Ureter (tissue), 1 donor: ENCODE results near the gene MSH3. TPM values are rescaled to one million over a fixed set of nuclear protein-coding genes. Genes with fewer than 3 reads are reported as not detected.
"Not testable (repeated sequence)": the region's sequence is repeated elsewhere in the genome, so short reads cannot be mapped to it uniquely, and the experiment has no call there.

ENCODE experiments used
- DNase-seq: peaks from one replicate; pipeline ENCODE4 v3.0.0-alpha.2; 2020; ENCODE audit warnings: low spot score
- total RNA-seq: library from RNA; stranded (reverse); gene quantifications from one replicate; pipeline ENCODE4 v1.2.4, GENCODE V29; 2023
- donor health status: DM: yes; HTN: yes; CAD: no.

Gene MSH3
- total RNA-seq, 1 donor from 2014 or later = 26.0 TPM

DNA sequence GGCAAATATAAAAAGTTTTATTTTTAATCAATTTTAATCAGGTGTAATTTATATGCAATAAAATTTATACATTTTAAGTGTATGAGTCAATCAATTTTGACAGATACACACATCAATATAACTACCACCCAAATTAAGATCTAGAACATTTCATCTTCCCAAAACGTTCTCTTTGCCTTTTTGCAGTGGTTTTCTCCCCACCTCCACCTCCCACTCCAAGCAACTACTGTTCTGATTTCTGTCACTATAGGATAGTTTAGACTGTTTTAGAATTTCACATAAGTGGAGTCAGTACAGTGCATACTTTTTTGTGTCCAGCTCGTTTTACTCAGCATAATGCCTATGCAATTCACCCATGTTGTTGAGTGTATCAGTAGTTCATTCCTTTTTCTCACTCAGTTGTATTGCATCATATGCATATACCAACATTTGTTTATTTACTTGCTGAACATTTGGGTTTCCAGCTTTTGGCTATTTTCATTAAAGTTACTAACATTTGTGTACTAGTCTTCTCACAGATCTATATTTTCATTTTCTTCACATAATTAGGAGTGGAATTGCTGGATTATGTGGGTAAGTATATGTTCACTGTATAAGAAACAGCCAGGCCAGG, 52.5 kb downstream of the MSH3 start:
- no peak for DNase-seq

GRCh38 chr5:80707645-80708044, 53.2 kb downstream of the MSH3 start:
- no peak for DNase-seq

DNA sequence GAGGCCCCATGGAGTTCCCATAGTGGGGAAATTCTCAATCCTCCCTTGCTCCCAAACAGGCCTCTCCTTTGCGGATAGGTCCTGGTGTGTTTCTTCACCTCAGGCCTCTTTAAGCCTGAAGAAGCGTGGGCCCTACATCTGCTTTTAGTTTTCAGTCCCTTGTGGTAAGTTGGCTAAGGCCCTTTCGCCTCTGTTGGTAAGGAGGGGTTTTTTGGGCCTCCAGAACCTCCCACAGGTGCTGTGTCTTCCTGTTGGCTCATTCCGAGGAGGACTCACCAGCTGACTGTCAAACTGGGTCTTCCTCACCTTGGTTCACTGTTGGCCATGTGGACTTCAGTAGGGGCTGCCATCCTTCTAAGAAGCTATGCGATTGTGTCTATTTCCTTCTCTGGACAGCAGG, 56.8 kb downstream of the MSH3 start:
- DNase-seq = no peak

- DNase-seq = no peak
These were observed 57.5 kb downstream of the MSH3 start for GRCh38 chr5:80711938-80712337.

DNA sequence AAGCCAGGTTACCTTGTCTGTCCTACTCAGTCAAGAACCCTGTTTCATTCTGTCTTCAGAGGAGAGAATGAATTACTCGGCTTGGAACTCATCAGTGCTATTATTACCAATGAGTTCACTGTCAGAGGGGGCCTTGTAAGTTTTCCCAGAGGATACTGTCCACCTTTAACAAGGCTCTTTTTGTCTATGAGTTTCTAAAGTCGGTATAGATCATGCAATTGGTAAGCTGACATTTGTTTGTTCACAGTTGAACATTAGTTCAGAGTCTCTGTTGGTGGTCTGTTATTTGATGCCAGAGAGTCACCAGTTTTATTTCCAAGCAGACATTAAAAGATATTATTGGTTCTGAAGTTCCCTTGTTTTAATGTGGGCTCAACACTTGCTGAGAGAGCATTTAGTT, 58.5 kb downstream of the MSH3 start:
- no peak for DNase-seq

DNA sequence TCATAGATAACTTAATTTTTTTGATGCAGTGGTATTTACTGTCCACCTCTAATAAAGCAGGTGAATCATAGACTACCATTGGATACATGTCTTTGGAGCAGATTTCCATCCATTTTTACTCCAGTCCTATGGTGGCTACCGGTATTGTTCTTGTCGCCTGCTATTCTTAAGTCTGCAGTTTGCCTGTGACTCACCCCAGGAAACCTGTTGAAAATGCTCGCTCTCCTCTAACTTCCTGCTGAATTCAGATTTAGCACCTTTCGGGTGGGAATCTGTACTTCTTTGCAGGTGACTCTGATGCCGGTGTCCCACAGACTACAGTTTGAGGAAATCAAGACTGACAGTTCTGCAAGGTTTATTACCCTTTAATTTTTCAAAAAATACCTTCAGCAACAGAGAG, 59.2 kb downstream of the MSH3 start:
- DNase-seq = no peak

DNA sequence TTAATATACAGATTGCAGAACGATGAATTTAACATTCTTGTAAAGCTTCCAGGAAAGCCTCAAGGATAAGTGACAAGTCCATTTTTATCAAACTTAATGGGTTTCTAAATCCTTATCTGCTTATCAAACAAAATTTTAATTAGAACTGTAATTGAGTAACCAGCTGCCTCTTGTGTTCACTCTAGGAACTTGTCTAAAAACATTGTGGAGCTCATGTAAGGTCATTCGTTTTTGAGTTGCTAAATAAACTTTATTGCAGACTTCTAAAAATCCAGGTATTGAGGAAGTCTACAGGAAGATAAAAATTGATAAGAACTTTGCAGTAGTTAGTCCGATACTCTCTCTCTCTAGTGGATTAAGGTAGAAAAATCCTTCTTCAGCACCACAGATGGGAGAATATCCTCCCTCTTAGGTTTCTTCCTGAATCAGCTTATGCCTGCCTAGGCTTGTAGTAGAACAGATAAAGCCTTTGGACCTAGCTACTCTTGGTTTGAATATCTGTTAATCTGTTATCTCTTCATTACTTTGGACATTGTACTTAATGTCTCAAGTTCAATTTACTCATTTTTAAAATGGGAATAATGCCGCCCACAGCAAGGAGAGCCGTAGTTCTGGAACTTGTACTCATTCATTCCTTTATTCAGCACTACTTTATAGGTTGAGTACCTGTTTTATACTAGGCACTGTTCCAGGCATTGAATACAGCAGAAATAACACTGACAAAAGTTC, 60.3 kb downstream of the MSH3 start:
- no peak for DNase-seq

DNA sequence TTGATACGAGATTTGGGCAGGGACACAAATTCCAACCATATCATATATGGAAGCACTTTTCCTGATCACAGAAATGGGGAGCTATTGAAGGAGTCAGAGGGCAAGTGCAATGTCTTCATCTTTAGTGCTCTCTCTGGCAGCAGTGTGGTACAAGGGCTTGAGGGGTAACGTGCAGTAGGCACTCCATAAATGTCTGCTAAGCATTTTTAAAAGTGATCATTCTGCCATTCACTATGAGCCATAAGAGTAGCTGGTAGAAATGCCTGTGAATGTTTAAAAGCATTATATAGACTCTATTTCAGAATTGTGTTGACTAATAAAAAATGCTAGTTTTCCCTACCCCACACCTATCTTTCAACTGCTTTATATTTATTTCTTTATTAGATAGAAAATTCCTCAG, 61.4 kb downstream of the MSH3 start:
- DNase-seq = no peak

- DNase-seq = no peak
These were observed 65.7 kb downstream of the MSH3 start for GRCh38 chr5:80720181-80720580.

DNA sequence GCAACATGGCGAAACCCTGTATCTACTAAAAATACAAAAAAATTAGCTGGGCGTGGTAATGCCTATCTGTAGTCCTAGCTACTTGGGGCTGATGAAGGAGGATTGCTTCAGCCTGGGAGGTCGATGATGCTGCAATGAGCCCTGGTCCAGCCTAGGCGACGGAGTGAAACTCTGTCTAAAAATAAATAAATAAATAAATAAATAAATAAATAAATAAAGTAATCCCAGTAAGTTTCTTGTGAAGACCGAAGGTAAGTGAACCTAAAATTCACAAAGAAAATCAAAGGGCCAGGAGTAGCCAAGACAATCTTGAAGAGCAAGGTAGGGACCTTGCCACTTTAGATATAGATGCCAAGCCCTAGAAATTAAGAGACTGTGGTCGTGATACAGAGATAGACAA, 68.5 kb downstream of the MSH3 start:
- no peak for DNase-seq

GRCh38 chr5:80725446-80725845, 71.0 kb downstream of the MSH3 start:
- DNase-seq = no peak

GRCh38 chr5:80736730-80737129, 82.3 kb downstream of the MSH3 start:
- DNase-seq = no peak

DNA sequence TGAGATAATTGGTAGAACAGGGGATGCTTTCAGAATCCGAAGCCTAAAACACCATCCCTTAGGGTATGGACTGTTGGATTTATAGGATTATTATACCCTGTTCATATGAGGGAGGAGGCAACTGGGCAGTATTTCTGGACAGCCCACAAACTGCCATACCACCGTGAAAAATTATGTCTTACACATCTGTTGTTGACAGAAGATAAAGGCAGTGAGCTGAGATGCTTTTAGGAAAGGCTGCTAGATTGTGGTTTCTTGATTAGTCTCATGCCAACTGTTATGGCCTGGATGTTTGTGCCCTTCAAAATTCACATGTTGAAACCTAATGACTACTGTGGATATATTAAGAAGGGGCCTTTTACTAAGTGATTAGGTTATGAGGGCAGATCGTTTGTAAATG, 84.0 kb downstream of the MSH3 start:
- DNase-seq = no peak

DNA sequence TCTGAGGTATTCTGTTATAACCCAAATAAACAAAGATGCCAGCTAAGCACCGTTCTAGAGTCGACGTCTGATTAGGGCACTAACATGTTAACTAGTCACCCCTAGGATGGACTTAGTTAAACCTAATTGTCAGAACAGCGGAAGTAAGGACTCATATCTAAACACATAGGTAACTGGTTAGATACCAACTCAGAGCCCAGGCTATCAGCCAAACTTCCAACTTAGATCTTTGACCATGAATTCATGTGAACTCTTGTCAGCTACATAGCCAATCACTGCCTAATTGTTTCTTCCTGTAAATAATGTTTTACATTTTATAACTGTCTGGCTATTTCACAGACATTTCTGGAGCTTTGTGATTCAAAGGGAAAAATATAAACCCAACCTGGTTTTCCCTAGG, 84.6 kb downstream of the MSH3 start:
- DNase-seq = no peak

GRCh38 chr5:80739496-80739895, 85.0 kb downstream of the MSH3 start:
- no peak for DNase-seq

- no peak for DNase-seq
These were observed 85.4 kb downstream of the MSH3 start for GRCh38 chr5:80739898-80740297.

DNA sequence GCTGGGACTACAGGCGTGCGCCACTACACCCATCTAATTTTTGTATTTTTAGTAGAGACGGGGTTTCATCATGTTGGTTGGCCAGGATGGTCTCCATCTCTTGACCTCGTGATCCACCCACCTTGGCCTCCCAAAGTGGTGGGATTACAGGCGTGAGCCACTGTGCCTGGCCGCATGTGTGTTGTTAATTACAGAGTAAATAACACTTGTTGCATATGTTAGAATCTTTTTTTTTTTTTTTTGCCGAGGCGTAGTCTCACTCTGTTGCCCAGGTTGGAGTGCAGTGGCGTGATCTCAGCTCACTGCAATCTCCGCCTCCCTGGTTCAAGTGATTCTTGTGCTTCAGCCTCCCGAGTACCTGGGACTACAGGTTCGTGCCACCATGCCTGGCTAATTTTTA, 86.0 kb downstream of the MSH3 start:
- DNase-seq = not testable (repeated sequence)

GRCh38 chr5:80740999-80741398, 86.5 kb downstream of the MSH3 start:
- no peak for DNase-seq

- DNase-seq = no peak
These were observed 89.7 kb downstream of the MSH3 start for GRCh38 chr5:80744149-80744548.

DNA sequence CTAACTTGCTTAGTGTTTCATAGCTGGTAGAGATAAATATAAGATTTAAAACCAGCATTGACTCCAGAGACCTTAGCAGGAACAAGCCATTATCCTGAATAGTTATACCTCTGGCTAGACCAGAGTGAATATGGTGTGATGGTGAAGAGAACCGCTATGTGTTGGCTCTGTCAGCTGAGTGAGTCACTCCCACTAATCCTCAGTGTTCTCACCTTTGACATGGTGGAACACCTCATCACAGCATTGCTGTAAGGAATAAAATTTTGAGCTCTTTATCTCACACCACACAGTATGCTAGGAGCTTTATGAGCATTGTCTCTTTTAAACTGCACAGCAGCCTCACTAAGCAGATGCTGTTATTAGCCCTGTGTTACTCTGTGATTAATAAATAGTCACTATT, 91.0 kb downstream of the MSH3 start:
- no peak for DNase-seq

DNA sequence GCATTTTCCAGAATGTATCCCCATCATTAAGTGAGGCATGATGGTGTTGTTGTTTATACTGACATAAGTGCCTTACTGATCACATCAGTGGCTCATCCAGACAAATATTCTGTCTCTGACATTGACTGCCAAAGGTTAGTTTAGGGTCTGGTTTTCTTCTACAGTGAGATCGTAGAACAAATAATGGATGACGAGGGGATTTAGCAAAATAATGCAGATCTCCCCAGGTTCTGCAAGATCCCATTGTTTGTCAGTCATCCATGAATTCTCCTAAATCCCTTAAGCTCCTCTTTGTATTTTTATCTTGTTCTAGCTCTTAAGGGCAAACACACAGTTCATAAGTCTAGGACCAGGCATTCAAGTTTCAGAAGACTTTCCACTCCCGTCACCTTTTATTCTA, 93.5 kb downstream of the MSH3 start:
- DNase-seq = no peak

DNA sequence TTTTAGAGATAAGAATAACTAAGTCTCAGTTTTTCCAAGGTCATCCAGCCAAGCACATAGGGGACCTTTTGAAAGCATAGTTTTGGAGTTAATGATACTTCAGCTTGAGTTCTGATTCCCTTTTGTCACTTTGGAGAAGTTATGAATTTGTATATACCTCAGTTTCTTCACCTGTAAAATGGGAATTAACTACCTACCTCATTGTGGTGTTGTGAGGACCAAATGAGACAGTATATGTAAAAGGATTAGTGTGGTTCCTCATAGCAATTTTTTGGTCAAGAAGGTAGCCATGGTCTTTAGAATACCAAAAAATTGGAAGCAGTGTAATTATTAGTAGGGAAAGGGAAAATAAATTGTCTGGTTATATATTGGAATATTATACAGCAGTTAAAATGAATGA, 98.0 kb downstream of the MSH3 start:
- DNase-seq = no peak

DNA sequence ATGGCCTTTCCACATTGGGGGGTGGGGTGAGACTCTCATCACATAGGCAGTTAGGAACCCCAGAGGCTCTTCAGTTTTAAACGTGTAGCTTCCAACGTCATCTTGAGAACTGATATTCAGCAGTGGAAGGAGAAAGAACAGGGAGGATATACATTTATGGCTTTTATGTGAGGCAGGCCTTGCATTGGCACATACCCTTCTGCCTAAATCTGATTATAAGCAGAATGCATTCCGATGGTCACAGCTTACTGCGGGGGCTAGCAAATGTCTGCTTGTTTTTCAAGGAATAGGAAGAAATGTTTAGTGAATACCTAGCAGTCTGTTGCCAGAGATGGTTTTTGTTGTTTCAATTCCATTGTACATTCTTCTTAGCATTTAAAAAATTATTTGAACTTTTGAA, 99.3 kb downstream of the MSH3 start:
- no peak for DNase-seq

- DNase-seq = no peak
These were observed 100.4 kb downstream of the MSH3 start for GRCh38 chr5:80754900-80755299.
